Ectodermal cell (in vitro differentiated cells): Measurements from ENCODE around the gene SLC25A42.

Source experiments
- H3K27ac ChIP-seq: 2 replicates; pipeline ENCODE4 v1.7.0; 2013; ENCODE audit warnings: mild to moderate bottlenecking, low read depth, low read length; ENCODE audit not compliant: insufficient read depth, poor library complexity, severe bottlenecking
- H3K27me3 ChIP-seq: 2 replicates; pipeline ENCODE4 v1.7.0; 2013; ENCODE audit warnings: mild to moderate bottlenecking, low read length; ENCODE audit not compliant: insufficient read depth, control insufficient read depth, poor library complexity, severe bottlenecking
- H3K36me3 ChIP-seq: one replicate; pipeline ENCODE4 v1.7.0; 2013; ENCODE audit warnings: low read length; ENCODE audit not compliant: control insufficient read depth, insufficient read depth
- H3K4me1 ChIP-seq: one replicate; pipeline ENCODE4 v1.7.0; 2013; ENCODE audit warnings: low read length; ENCODE audit not compliant: control insufficient read depth, insufficient read depth
- H3K4me3 ChIP-seq: 2 replicates; pipeline ENCODE4 v1.7.0; 2013; ENCODE audit warnings: low read depth, low read length, control low read depth; ENCODE audit not compliant: insufficient read depth
- H3K9me3 ChIP-seq: 2 replicates; pipeline ENCODE4 v1.7.0; 2013; ENCODE audit warnings: mild to moderate bottlenecking, low read length, moderate library complexity; ENCODE audit not compliant: control insufficient read depth
- WGBS, 2 experiments: methylation state at CpG; one replicate each; pipeline ENCODE4 v1.1.7; 2013; ENCODE audit warnings: missing lambda C conversion rate in 2 of 2; 5-methylcytosine and 5-hydroxymethylcytosine counted together

Gene SLC25A42

DNA sequence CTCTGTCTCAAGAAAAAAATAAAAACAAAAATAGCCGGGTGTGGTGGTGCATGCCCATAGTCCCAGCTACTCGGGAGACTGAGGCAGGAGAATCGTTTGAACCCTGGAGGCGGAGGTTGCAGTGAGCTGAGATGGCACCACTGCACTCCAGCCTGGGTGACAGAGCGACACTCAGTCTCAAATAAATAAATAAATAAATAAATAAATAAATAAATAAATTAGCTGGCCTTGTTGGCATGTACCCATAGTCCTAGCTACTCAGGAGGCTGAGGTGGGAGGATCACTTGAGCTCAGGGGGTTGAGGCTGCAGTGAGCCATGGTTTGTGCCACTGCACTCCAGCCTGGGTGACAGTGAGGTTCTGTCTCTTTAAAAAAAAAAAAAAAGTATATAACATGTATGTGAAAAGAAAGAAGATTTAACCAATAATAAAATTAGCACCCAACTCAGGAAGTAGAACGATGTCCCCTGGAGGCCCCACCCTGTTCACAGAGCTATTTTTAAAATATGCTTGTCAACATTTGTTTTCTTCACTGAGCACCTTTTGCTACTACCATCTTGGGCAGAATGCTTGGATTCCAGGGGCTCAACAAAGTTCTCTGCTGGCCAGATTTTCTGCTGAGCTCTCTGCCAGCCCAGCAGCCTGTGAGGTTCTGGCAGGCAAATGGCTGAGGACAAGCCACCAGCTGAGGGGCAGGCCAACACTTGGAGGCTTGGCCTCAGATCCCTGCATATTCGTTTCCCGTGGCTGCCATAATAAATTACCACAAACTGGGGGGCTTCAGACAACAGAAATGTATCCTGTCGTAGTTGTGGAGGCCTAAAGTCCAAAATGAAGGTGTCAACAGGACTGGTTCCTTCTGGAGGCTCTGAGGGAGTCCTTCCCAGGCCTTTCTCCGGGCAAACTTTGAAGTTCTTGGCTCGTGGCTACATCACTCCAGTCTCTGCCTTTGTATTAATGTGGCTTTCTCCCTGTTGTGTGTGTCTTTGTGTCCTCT is 5.2 kb downstream of the SLC25A42 start:
- Histone ChIP-seq H3K27me3 (peaks cover 37% of the 10 kb centered on the region), H3K27ac (no peak overlapping the region), H3K9me3 (no peaks in the 10 kb centered on the region), H3K36me3 (no peaks in the 10 kb centered on the region), H3K4me1 (peaks cover 5% of the 10 kb centered on the region), H3K4me3 (no peak overlapping the region)
- WGBS, 2 experiments, result 84 to 86% methylated on average over 10 of the region's 11 CpGs

- Histone ChIP-seq H3K9me3 (no peaks in the 10 kb centered on the region), H3K27ac (no peak overlapping the region), H3K27me3 (peaks cover 12% of the 10 kb centered on the region), H3K4me3 (no peak overlapping the region), H3K36me3 (no peaks in the 10 kb centered on the region), H3K4me1 (no peaks in the 10 kb centered on the region)
- 92 to 94% methylated on average over 8 of the region's 8 CpGs for WGBS, 2 experiments
Observed at GRCh38 chr19:19071897-19072296, 8.1 kb downstream of the SLC25A42 start.

- H3K36me3 ChIP-seq, result no peaks in the 10 kb centered on the region
- H3K4me1 ChIP-seq, result no peaks in the 10 kb centered on the region
- no peaks in the 10 kb centered on the region for H3K9me3 ChIP-seq
- H3K27me3 ChIP-seq, result peaks cover 4% of the 10 kb centered on the region
- no peak overlapping the region for H3K27ac ChIP-seq
- H3K4me3 ChIP-seq, result no peak overlapping the region
- 86 to 88% methylated on average over 13 of the region's 13 CpGs for WGBS, 2 experiments
Observed at GRCh38 chr19:19074196-19074882, 10.5 kb downstream of the SLC25A42 start.

- Histone ChIP-seq H3K27ac (no peak overlapping the region), H3K4me3 (no peak overlapping the region), H3K36me3 (no peaks in the 10 kb centered on the region), H3K9me3 (no peaks in the 10 kb centered on the region), H3K27me3 (peaks cover 4% of the 10 kb centered on the region), H3K4me1 (no peaks in the 10 kb centered on the region)
- WGBS, 2 experiments, result 88 to 93% methylated on average over 8 of the region's 8 CpGs
Observed at GRCh38 chr19:19075126-19075525, 11.3 kb downstream of the SLC25A42 start.

- no peak overlapping the region for H3K4me3 ChIP-seq
- no peak overlapping the region for H3K27ac ChIP-seq
- no peaks in the 10 kb centered on the region for H3K9me3 ChIP-seq
- H3K36me3 ChIP-seq, result no peaks in the 10 kb centered on the region
- 80 to 81% methylated on average over 1 of the region's 1 CpG for WGBS, 2 experiments
- no peaks in the 10 kb centered on the region for H3K4me1 ChIP-seq
- H3K27me3 ChIP-seq, result peaks cover 4% of the 10 kb centered on the region
Observed at GRCh38 chr19:19076476-19076875, 12.7 kb downstream of the SLC25A42 start.

DNA sequence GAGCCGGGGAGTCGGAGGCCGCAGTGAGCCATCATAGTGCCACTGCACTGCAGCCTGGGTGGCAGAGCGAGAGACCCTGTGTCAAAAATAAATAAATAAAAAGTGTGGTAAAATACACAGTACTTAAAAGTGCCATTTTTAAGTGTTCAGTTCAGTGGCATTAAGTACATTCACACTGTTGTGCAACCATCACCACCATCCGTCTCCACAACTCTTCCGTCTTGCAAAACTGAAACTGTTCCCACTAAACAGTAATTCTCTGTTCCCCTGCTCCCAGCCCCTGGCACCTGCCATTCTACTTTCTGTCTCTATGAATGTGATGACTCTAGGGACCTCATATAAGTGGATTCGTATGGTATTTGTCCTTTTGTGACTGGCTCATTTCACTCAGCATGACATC is 13.3 kb downstream of the SLC25A42 start:
- 87 to 94% methylated on average over 7 of the region's 7 CpGs for WGBS, 2 experiments
- no peaks in the 10 kb centered on the region for H3K4me1 ChIP-seq

GRCh38 chr19:19078801-19079200 is 15.0 kb downstream of the SLC25A42 start:
- Histone ChIP-seq H3K9me3 (no peaks in the 10 kb centered on the region), H3K27ac (no peak overlapping the region), H3K4me3 (no peak overlapping the region), H3K36me3 (no peaks in the 10 kb centered on the region), H3K27me3 (peaks cover 4% of the 10 kb centered on the region), H3K4me1 (no peaks in the 10 kb centered on the region)
- WGBS, 2 experiments, result 91 to 93% methylated on average over 4 to 6 of the region's 6 CpGs

More for the DNA sequence above, 13.3 kb downstream of the SLC25A42 start:
- Histone ChIP-seq H3K4me3 (no peak overlapping the region), H3K9me3 (no peaks in the 10 kb centered on the region), H3K27me3 (peaks cover 4% of the 10 kb centered on the region), H3K36me3 (no peaks in the 10 kb centered on the region), H3K27ac (no peak overlapping the region)

GRCh38 chr19:19079571-19079970 is 15.8 kb downstream of the SLC25A42 start:
- H3K36me3 ChIP-seq, result no peaks in the 10 kb centered on the region
- 95 to 100% methylated on average over 1 of the region's 1 CpG for WGBS, 2 experiments
- H3K4me1 ChIP-seq, result no peaks in the 10 kb centered on the region
- H3K9me3 ChIP-seq, result no peaks in the 10 kb centered on the region
- H3K27ac ChIP-seq, result no peak overlapping the region
- H3K27me3 ChIP-seq, result peaks cover 4% of the 10 kb centered on the region
- no peak overlapping the region for H3K4me3 ChIP-seq

- Histone ChIP-seq H3K27ac (no peak overlapping the region), H3K4me1 (no peaks in the 10 kb centered on the region), H3K9me3 (no peaks in the 10 kb centered on the region), H3K36me3 (no peaks in the 10 kb centered on the region), H3K4me3 (no peak overlapping the region), H3K27me3 (no peaks in the 10 kb centered on the region)
- WGBS, 2 experiments, result 85 to 89% methylated on average over 16 of the region's 16 CpGs
Observed at GRCh38 chr19:19081642-19082151, 17.9 kb downstream of the SLC25A42 start.
